Glutamatergic neuron (in vitro differentiated cells): ENCODE results near the gene HMOX1. TPM values are rescaled to one million over a fixed set of nuclear protein-coding genes. Genes with fewer than 3 reads are reported as not detected.

ENCODE experiments used
- DNase-seq: peaks from one replicate; pipeline ENCODE4 v3.0.0; 2022
- H3K27ac Mint-ChIP-seq: one replicate; pipeline ENCODE4 v1.8.0; 2020; ENCODE audit warnings: mild to moderate bottlenecking, mixed read lengths, inconsistent platforms; ENCODE audit not compliant: unreplicated experiment
- H3K27me3 Mint-ChIP-seq: one replicate; pipeline ENCODE4 v1.8.0; 2020; ENCODE audit warnings: mild to moderate bottlenecking, moderate library complexity, mixed read lengths, inconsistent platforms; ENCODE audit not compliant: unreplicated experiment
- H3K36me3 Mint-ChIP-seq: one replicate; pipeline ENCODE4 v1.8.0; 2020; ENCODE audit warnings: mild to moderate bottlenecking, mixed read lengths, inconsistent platforms; ENCODE audit not compliant: unreplicated experiment
- H3K4me1 Mint-ChIP-seq: one replicate; pipeline ENCODE4 v1.8.0; 2020; ENCODE audit warnings: mild to moderate bottlenecking, low read depth, mixed read lengths, inconsistent platforms; ENCODE audit not compliant: unreplicated experiment
- H3K4me3 Mint-ChIP-seq: one replicate; pipeline ENCODE4 v1.8.0; 2020; ENCODE audit warnings: mild to moderate bottlenecking, mixed read lengths, inconsistent platforms; ENCODE audit not compliant: unreplicated experiment
- H3K9me3 Mint-ChIP-seq: one replicate; pipeline ENCODE4 v1.8.0; 2020; ENCODE audit warnings: mild to moderate bottlenecking, moderate library complexity, mixed read lengths, inconsistent platforms; ENCODE audit not compliant: unreplicated experiment
- total RNA-seq: library from RNA; stranded (reverse); fragmentation: NEBNext Ultra II Directional; extraction: Animal tissue kit (Norgen Biotek cat#: 25700); gene quantifications from one replicate; pipeline ENCODE4 v1.2.1, GENCODE V29; 2021; ENCODE audit not compliant: unreplicated experiment
- TF ChIP-seq, protein P1 (sequence below): fragments of 200-600 bp; sonication (generic); IDR thresholded peaks from one replicate; pipeline ENCODE4 v1.5.0; 2021; ENCODE audit not compliant: partially characterized antibody, unreplicated experiment

Gene HMOX1
- total RNA-seq, 1 donor from 2014 or later: 14.9 TPM

DNA sequence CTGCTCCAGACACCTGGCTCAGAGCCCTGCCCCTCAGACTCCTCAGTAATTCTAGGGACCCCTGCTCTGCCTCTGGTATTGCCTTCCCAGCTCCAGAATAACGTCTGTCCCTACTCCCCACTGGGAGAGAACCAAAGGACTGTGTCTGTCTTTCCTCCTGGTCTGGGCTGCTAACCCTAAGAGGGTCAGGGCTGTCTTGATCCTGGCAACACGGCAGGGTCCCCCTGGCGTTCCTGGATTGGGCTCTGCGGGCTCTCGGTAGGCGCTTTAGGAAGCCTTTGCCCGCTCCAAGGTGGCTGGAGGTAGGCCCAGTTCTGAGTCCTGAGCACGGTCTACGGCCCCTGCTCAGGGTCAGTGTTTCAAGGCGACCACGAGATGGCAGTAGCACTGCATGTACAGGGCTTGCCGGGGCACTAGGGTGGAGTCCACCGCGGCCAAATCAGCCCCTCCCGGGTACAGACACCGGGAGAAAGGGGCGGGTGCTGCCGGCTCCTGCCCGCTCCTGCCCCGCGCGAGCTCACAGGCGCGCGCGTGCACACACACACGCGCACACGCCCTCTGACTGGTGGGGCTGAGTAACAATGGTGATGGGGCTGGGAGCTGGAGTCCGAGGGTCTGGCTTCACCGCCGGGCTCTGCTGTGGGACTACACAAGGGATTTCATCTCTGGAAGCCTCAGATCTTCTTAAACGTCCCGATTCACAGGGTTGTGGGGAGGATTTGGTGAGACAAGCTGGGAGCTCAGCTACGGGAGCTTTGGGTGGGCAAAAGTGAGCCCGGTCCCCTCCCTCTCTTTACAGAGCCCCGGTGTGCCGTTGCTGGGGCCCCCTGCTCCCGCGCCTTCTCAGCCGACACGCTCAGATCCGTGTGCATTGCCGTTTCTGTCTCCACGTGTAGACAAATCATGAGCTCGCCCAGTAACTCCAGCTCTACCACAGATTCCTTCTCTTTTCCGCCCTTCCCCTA, 30.1 kb upstream of the HMOX1 start:
- Mint-ChIP-seq H3K9me3 (peaks cover 4% of the 10 kb centered on the region), H3K27ac (peak overlapping the region; percentile 38), H3K27me3 (peaks cover 6% of the 10 kb centered on the region), H3K36me3 (no peaks in the 10 kb centered on the region), H3K4me3 (peak overlapping the region; percentile 89), H3K4me1 (peaks cover 11% of the 10 kb centered on the region)
- peak; percentile 92 for DNase-seq
- TF ChIP-seq, protein P1, sequence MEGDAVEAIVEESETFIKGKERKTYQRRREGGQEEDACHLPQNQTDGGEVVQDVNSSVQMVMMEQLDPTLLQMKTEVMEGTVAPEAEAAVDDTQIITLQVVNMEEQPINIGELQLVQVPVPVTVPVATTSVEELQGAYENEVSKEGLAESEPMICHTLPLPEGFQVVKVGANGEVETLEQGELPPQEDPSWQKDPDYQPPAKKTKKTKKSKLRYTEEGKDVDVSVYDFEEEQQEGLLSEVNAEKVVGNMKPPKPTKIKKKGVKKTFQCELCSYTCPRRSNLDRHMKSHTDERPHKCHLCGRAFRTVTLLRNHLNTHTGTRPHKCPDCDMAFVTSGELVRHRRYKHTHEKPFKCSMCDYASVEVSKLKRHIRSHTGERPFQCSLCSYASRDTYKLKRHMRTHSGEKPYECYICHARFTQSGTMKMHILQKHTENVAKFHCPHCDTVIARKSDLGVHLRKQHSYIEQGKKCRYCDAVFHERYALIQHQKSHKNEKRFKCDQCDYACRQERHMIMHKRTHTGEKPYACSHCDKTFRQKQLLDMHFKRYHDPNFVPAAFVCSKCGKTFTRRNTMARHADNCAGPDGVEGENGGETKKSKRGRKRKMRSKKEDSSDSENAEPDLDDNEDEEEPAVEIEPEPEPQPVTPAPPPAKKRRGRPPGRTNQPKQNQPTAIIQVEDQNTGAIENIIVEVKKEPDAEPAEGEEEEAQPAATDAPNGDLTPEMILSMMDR: peak; percentile 76

DNA sequence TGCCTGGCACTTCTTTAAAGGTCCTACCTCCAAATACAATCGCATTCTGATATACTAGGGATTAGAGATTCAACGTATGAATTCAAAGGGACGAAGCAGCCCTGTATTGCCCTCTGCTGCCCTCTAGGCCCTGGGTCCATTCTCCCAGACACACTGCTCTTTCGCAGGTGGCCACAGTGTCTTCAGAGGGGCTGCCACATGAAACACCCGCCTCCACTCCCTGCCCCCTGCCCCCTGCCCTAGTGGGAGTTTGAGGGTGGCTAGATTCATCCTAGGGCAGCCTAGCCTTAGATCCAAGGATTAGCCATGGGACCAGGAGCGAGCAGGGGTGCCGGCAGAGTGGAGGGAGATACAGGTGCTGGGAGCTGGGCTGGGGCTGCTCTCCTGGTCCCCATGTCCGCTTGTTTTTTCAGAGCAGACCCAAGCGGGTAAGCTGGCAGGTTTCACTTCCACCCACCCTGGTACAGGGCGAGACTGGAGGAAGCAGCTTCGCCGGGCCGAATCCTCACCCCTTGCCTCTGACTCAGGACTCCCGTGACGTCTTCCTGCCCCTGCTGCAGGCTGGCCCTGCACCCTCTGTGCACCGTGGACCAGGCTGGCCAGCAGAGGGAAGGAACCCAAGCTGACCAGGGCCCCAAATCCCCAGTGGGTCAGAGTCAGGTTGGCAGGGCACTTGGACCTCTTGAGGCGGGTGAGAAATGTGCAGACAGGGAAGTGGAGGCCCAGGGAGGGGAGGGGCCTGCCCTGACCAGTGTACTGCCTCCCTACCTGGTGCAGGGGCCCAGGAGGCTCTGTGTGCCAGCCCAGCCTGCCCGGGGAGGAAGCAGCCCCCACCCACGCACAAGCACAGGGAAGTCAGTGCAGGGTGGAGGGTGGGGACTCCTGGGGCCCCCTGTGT, 28.4 kb upstream of the HMOX1 start:
- H3K4me3 Mint-ChIP-seq: no peak overlapping the region
- H3K4me1 Mint-ChIP-seq: peaks cover 15% of the 10 kb centered on the region
- peaks cover 6% of the 10 kb centered on the region for H3K27me3 Mint-ChIP-seq
- H3K36me3 Mint-ChIP-seq: no peaks in the 10 kb centered on the region
- H3K9me3 Mint-ChIP-seq: peaks cover 4% of the 10 kb centered on the region
- TF ChIP-seq, protein P1: no peak
- no peak overlapping the region for H3K27ac Mint-ChIP-seq
- peak; percentile 70 for DNase-seq

DNA sequence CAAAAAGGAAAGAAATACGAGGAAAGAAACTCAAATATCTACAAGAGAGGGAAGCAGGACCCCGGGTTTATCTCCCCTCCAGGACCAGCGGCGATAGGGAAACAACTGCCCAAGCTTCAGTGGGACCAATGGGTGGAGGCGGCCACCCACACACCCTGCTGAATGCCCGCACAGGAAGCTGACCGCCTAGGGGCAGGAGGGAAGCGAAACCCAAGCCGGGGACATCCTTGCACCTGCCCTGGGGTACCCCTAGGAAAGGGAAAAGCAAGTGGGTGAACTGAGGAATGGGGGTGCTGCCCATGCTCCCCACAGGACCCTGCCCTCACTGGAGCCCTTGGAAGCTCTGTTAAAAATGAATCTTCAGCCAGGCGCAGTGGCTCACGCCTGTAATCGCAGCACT, 27.6 kb upstream of the HMOX1 start:
- Mint-ChIP-seq H3K4me1 (peaks cover 15% of the 10 kb centered on the region), H3K36me3 (no peaks in the 10 kb centered on the region), H3K27me3 (peaks cover 6% of the 10 kb centered on the region)

GRCh38 chr22:35354068-35354467, 26.8 kb upstream of the HMOX1 start:
- Mint-ChIP-seq H3K27ac (no peak overlapping the region), H3K27me3 (peaks cover 6% of the 10 kb centered on the region), H3K4me3 (no peak overlapping the region), H3K4me1 (peaks cover 15% of the 10 kb centered on the region), H3K36me3 (no peaks in the 10 kb centered on the region), H3K9me3 (peaks cover 4% of the 10 kb centered on the region)
- TF ChIP-seq, protein P1: no peak
- peak; percentile 50 for DNase-seq

More for the DNA sequence above, 27.6 kb upstream of the HMOX1 start:
- Mint-ChIP-seq H3K27ac (no peak overlapping the region), H3K4me3 (no peak overlapping the region), H3K9me3 (peaks cover 4% of the 10 kb centered on the region)
- TF ChIP-seq, protein P1: no peak
- no peak for DNase-seq
